GM18909 (cell line): ENCODE data around the gene RGS3.
"Not testable (repeated sequence)": the region's sequence is repeated elsewhere in the genome, so short reads cannot be mapped to it uniquely, and the experiment has no call there.

Experiments used
- ATAC-seq: cut with Tn5 transposase; IDR thresholded peaks from one replicate; pipeline ENCODE4 v1.9.1; 2021; ENCODE audit warnings: mild to moderate bottlenecking; ENCODE audit not compliant: unreplicated experiment, poor library complexity

Gene RGS3

GRCh38 chr9:113543296-113543981 is 79.9 kb downstream of the RGS3 start:
- no peak for ATAC-seq

DNA sequence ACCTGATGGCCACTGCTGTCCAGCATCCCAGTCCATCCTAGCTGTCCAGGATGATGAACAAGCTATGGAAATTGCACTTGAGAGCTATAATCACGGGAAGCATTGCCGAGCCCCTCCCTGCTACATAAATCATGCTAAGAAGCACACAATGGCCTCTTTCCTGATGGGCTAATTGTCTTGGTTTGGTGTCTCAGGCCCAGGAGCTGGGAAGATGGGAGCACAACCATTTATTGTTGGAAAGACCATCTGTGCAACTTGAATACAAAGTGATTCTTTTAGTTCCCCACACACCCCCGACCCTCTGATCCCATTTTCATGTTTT is 80.4 kb downstream of the RGS3 start:
- no peak for ATAC-seq

- ATAC-seq = no peak
These were observed 81.5 kb downstream of the RGS3 start for GRCh38 chr9:113545068-113545467.

GRCh38 chr9:113546566-113546965 is 83.0 kb downstream of the RGS3 start:
- ATAC-seq = no peak

GRCh38 chr9:113547501-113547900 is 84.0 kb downstream of the RGS3 start:
- no peak for ATAC-seq

GRCh38 chr9:113548221-113549041 is 84.9 kb downstream of the RGS3 start:
- no peak for ATAC-seq

- ATAC-seq = not testable (repeated sequence)
These were observed 86.4 kb downstream of the RGS3 start for GRCh38 chr9:113549892-113550291.

GRCh38 chr9:113556877-113557593 is 93.5 kb downstream of the RGS3 start:
- ATAC-seq = no peak

GRCh38 chr9:113558632-113559502 is 95.3 kb downstream of the RGS3 start:
- ATAC-seq = no peak

- no peak for ATAC-seq
These were observed 96.6 kb downstream of the RGS3 start for GRCh38 chr9:113559834-113560800.

- no peak for ATAC-seq
These were observed 99.3 kb downstream of the RGS3 start for GRCh38 chr9:113562653-113563381.

DNA sequence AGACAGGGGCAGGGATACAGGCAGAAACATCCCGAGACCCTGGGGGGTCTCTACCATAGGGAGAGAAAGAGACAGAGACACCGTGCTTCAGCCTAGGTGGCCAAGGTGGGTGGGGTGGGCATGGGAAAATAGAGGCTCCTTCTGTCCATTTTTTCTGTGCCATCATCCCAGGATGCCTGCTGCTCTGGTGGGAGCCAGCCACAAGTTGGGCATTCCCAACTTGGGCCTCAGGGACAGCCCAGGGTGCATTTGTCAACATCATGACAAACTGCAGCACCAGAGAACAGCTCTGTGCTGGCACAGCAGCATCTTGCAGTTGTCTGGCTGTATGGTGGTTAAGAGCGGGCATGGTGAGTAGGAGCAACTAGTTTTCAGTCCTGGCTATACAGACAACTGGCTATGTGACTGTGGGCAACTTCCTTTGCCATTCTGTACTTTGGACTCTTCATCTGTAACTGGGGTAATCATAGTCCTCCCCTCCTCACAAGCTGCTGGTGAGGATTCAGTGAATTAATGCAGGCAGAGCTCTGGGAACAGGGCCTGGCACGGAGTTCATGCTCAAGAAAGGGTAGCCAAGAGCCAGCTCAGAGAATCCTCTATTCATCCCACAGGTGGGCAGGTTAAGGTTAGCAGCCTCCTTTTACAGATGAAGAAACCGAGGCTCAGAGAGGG is 100.4 kb downstream of the RGS3 start:
- ATAC-seq = no peak

DNA sequence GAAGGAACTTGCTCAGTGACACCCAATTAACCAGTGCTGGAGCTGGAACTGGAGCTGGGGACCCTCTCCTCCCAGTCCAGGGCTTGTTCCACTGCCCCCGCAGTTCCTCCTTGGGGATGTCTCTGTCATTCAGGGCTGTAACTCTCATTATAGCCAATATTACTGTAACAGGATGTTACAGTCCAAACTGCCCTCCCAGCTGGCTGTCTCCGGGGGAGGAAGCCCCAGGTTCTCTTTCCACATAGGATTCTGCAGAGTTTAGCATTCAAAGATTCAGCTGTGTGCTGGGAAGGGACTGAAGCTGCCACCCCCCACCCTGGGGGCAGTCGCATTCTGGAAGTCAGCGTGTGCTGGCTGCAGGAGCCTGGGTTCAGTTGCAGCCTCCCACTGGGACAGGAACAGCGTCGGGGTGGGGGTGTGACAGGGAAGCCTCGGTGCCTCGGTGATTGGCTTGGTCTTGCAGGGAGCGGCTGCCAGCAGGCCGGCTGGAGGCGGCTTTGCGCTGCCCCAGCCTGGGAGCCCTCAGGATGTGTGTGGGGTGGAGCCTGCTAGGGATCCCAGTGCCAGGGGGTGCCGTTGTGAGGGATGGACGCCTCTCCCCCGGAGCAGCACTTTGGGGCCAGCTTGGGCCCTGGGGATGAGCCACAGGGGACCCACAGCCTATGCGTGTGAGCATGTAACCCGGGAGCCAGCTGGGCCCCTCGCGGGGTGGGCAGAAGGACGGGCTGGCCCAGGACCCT is 101.1 kb downstream of the RGS3 start:
- ATAC-seq = no peak

- ATAC-seq = no peak
These were observed 102.6 kb downstream of the RGS3 start for GRCh38 chr9:113566016-113566711.

- ATAC-seq = no peak
These were observed 103.2 kb downstream of the RGS3 start for GRCh38 chr9:113566712-113567071.

GRCh38 chr9:113567361-113568080 is 104.0 kb downstream of the RGS3 start:
- ATAC-seq = no peak
